ENCODE measurements around the gene PPIP5K1. TPM values are rescaled to one million over a fixed set of nuclear protein-coding genes. Genes with fewer than 3 reads are reported as not detected.
"Not testable (repeated sequence)": the region's sequence is repeated elsewhere in the genome, so short reads cannot be mapped to it uniquely, and the experiment has no call there.

Gene PPIP5K1
- total RNA-seq: 99.2 TPM

DNA sequence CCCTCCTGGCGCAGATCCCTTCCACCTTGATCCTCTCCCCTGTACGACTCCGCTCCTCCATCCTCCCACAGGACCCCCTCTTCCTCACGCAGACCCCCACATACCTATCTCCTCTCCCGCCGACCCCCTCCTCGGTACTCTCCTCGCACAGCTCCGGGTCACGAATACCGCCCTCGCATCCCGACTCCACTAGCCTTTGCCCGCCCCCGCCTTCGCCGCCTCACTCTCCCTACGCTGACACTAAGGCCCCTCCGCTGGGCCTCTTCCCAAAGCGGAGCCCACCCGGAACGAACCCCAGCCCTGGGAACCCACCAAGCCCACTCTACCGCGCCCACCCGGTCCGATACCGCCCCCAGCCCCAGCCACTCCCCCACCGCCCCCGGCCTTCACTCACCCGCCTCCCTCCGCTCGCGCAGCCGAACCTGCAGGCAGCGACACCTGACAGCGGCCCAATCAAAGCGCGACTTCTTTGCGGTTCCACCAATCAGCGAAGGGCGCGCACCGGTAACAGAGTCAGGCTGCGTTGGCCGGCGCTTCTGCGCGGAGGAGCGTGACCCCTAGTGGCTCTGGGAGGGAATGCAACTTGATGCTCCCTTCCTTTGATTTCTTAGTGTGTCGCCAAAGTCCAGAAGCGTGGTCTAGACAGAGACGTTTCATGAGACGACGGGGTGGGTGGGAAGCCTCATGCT is at the start of gene PPIP5K1:
PPIP5K1 (minus strand) TSS at position 431 of the 689 bp plus-strand sequence. CDS start 5,704 bp downstream, outside the sequence.
- H3K27me3 ChIP-seq; H3K4me1 ChIP-seq; H3K27ac ChIP-seq; intact Hi-C loops (cut with DNase I); H3K9me3 ChIP-seq; H3K36me3 ChIP-seq; H3K4me3 ChIP-seq; DNase-seq (ENCODE audit: low spot score in 2 of 2): not testable (repeated sequence)

DNA sequence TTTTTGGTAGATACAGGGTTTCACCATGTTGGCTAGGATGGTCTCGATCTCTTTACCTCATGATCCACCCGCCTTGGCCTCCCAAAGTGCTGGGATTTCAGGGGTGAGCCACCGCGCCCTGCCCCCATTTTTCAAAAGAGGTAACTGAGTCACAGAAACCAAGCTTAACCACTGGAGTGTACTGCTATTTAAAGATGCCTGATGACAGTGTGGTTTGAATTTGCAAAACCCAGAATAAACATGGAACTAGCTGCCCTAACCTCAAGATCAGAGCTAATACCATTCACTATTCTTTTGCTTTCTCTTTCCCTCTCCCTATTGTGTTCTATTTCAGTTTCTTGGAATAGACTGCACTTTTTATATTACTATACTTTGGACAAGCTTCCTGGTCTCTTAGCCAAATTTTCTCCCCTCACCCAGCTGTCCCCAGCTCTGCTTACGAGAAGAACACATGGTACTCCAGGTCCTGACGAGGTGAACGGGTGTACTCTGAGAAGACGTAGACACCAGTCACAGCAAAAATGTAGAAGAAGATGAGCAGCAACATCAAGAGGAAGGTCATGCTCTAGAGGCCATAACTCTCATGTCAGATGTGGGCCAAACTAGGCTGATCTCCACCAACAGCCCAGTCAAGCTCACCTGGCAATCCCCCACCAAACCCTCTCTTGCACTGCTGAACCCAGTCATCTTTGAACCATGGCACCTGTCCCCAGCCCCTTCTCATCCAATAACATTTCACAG is 48.6 kb upstream of the PPIP5K1 start:
- H3K9me3 ChIP-seq; H3K4me3 ChIP-seq; intact Hi-C loops (cut with DNase I); DNase-seq (ENCODE audit: low spot score in 2 of 2); H3K27me3 ChIP-seq; H3K36me3 ChIP-seq; H3K4me1 ChIP-seq; H3K27ac ChIP-seq: not testable (repeated sequence)

DNA sequence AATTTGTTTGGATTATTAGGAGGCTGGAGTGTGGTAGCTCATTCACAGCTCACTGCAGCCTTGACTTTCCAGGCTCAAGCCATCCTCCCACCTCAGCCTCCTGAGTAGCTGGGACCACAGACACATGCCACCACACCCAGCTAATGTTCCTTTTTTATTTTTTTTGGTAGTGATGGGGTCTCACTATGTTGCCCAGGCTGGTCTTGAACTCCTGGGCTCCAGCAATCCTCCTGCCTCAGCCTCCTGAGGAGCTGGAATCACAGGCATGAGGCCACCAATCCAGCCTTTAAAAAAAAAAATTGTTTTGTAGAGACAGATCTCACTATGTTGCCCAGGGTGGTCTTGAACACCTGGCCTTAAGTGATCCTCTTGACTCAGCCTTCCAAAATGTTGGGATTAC is 36.9 kb upstream of the PPIP5K1 start:
- intact Hi-C loops (cut with DNase I): not testable (repeated sequence)

DNA sequence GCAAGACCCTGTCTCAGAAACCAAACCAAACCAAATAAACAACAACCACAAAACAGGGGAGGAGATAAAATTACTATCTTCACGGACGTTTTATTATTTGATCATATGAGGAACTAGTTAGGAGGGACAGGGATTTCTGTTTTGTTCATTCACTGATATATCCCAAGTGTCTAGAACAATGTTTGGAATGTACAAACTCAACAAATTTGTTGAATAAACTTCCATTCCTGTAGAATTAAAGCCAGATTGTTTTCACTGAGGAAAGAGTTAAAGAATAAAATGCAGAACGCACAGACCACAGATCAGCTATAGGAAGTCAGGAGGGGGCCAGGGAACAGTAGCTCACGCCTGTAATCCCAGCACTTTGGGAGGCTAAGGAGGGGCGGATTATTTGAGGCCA is 35.1 kb upstream of the PPIP5K1 start:
- TF ChIP-seq, protein P1, sequence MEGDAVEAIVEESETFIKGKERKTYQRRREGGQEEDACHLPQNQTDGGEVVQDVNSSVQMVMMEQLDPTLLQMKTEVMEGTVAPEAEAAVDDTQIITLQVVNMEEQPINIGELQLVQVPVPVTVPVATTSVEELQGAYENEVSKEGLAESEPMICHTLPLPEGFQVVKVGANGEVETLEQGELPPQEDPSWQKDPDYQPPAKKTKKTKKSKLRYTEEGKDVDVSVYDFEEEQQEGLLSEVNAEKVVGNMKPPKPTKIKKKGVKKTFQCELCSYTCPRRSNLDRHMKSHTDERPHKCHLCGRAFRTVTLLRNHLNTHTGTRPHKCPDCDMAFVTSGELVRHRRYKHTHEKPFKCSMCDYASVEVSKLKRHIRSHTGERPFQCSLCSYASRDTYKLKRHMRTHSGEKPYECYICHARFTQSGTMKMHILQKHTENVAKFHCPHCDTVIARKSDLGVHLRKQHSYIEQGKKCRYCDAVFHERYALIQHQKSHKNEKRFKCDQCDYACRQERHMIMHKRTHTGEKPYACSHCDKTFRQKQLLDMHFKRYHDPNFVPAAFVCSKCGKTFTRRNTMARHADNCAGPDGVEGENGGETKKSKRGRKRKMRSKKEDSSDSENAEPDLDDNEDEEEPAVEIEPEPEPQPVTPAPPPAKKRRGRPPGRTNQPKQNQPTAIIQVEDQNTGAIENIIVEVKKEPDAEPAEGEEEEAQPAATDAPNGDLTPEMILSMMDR (IDR thresholded peaks at IDR 0.05): no peak
- no peaks in the 10 kb centered on the region for H3K27me3 ChIP-seq
- DNase-seq (ENCODE audit: low spot score in 2 of 2): no peak
- H3K4me3 ChIP-seq: no peak overlapping the region
- H3K27ac ChIP-seq: no peak overlapping the region
- H3K4me1 ChIP-seq: no peaks in the 10 kb centered on the region
- no peaks in the 10 kb centered on the region for H3K9me3 ChIP-seq
- intact Hi-C loops (cut with DNase I): no loop called here
- no peaks in the 10 kb centered on the region for H3K36me3 ChIP-seq

More for the DNA sequence above, 36.9 kb upstream of the PPIP5K1 start:
- H3K27me3 ChIP-seq; DNase-seq (ENCODE audit: low spot score in 2 of 2); H3K27ac ChIP-seq; H3K9me3 ChIP-seq; H3K4me3 ChIP-seq; H3K36me3 ChIP-seq; H3K4me1 ChIP-seq: not testable (repeated sequence)

DNA sequence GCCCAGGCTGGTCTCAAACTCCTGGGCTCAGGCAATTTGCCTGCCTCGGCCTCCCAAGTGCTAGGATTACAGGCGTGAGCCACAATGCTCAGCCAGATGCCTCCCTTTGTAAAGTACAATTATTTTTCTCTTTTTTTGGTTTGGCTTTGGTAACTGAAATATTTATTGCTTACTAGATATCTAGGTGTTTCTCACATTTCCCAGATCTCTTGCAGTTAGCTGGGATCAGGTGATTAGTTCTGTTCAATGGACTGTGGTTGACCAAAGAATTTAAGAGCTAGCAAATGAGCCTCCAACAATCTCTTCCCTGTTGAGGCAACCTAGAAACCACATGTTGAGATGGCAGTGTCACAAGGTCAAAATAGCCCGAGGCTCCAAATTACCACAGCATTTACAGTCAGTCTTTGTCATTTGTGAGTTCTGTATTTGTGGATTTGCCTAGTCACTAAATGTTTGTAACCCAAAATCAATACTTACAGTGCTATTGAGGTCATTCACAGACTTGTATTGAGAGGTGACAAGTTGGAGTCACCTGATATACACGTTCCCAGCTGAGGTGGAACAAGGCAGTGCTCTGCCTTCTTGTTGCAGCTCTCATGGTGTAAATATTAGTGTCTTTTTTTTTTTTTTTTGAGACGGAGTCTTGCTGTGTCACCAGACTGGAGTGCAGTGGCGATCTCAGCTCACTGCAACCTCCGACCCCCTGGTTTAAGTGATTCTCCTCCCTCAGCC is 32.2 kb upstream of the PPIP5K1 start:
- not testable (repeated sequence) for H3K4me3 ChIP-seq

DNA sequence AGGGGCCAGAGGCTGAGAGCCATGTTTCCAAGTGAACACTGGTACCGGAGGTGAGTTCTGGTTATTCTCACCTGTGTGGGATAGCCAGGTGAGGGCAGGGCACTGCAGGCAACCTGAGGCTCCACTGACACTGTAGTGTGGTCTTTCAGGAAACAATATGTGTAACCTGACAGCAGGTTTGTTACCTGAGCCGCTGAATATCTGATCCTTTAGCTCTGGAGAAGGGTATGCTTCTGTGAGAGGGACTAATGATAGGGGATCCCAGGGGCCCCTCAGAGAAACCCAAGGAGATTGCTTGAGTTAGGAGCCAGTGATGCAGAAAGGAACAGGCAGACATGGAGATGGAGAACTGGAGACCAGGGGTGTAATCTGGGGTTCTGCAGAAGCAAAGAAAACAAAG is 28.7 kb upstream of the PPIP5K1 start, which contains the start of gene STRC:
STRC (minus strand) TSS at position 101 of the 400 bp plus-strand sequence; CDS start at position 23, 78 bp downstream.
- intact Hi-C loops (cut with DNase I); H3K27ac ChIP-seq; H3K27me3 ChIP-seq; DNase-seq (ENCODE audit: low spot score in 2 of 2); H3K4me1 ChIP-seq; H3K36me3 ChIP-seq; H3K9me3 ChIP-seq; H3K4me3 ChIP-seq: not testable (repeated sequence)

More for the DNA sequence above, 32.2 kb upstream of the PPIP5K1 start:
- H3K27ac ChIP-seq; H3K9me3 ChIP-seq; H3K36me3 ChIP-seq; H3K27me3 ChIP-seq; DNase-seq (ENCODE audit: low spot score in 2 of 2); H3K4me1 ChIP-seq; intact Hi-C loops (cut with DNase I): not testable (repeated sequence)

DNA sequence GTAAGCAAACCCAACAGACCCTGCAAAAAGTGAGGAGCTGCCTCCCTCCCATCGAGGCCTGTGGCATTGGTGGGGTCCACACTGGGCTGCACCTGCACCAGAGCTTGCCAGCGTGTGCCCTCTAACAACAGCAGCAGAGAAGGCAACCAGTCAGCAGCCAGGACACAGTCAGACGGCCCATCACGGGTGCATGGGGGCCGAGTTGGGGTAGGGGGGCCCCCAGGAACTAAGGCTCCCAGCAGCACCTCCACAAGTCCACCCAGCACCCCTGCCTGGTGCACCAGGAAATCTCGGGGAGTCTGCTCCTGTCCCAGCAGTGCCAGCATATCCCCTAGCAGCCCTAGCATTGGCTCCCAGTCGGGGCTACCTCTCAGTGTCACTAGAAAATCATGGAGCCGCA is 27.7 kb upstream of the PPIP5K1 start:
- intact Hi-C loops (cut with DNase I); H3K27ac ChIP-seq; H3K36me3 ChIP-seq; DNase-seq (ENCODE audit: low spot score in 2 of 2); H3K27me3 ChIP-seq; H3K9me3 ChIP-seq; H3K4me1 ChIP-seq; H3K4me3 ChIP-seq: not testable (repeated sequence)

DNA sequence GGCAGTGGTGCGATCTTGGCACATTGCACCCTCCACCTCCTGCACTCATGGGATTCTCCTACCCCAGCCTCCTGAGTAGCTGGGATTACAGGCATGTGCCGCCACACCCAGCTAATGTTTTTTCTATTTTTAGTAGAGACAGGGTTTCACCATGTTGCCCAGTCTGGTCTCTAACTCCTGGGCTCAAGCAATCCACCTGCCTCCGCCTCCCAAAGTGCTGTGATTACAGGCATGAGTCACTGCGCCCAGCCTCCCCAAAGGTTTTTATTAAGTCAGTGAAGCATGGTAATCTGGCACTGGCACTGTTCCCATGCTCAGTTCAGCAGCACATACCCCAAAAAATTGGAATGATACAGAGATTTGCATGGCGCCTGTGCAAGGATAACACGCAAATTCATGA is 12.2 kb upstream of the PPIP5K1 start:
- H3K27ac ChIP-seq; H3K4me1 ChIP-seq; H3K9me3 ChIP-seq; H3K4me3 ChIP-seq; H3K36me3 ChIP-seq; H3K27me3 ChIP-seq; intact Hi-C loops (cut with DNase I); DNase-seq (ENCODE audit: low spot score in 2 of 2): not testable (repeated sequence)

DNA sequence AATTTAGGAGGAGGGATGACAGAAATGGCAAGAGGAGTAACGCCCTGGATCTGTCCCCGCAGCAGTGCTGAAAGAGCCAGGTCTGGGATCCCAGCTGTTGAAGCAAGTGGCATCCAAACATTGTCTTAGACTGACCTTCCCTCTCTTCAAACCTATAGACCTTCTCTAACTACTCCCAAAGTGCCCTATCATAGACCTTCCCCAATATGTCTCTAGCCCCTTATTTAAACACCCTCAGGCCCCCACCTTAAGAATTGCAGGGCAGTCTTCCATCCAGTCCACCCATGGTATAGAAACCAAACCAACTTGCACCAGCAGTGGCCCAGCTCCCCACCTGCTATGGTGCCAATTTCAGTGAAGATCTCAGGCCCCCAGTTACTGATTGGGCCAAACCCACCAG is 10.2 kb upstream of the PPIP5K1 start:
- H3K9me3 ChIP-seq; H3K27ac ChIP-seq; H3K4me3 ChIP-seq; H3K36me3 ChIP-seq; H3K4me1 ChIP-seq; H3K27me3 ChIP-seq; intact Hi-C loops (cut with DNase I); DNase-seq (ENCODE audit: low spot score in 2 of 2): not testable (repeated sequence)

DNA sequence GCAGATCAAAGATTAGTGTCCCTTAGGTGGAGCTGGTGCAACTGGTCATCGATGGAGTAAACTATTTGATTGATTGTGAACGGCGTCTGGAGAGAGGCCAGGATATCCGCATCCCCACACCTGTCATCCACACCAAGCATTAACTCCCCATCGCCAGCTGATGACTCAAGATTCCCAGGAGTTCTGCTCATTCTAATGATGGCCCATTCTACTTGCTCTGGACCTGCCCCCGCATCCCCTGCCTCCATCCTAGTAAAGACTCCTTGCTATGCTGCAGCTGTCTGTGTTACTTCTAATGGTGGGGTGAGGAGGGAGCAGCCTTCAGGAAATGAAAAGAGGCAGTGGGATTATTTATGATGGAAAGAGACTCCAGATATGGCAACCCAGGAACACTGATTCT is 9.1 kb upstream of the PPIP5K1 start:
- intact Hi-C loops (cut with DNase I); DNase-seq (ENCODE audit: low spot score in 2 of 2); H3K36me3 ChIP-seq; H3K27me3 ChIP-seq; H3K4me3 ChIP-seq; H3K9me3 ChIP-seq; H3K27ac ChIP-seq; H3K4me1 ChIP-seq: not testable (repeated sequence)

DNA sequence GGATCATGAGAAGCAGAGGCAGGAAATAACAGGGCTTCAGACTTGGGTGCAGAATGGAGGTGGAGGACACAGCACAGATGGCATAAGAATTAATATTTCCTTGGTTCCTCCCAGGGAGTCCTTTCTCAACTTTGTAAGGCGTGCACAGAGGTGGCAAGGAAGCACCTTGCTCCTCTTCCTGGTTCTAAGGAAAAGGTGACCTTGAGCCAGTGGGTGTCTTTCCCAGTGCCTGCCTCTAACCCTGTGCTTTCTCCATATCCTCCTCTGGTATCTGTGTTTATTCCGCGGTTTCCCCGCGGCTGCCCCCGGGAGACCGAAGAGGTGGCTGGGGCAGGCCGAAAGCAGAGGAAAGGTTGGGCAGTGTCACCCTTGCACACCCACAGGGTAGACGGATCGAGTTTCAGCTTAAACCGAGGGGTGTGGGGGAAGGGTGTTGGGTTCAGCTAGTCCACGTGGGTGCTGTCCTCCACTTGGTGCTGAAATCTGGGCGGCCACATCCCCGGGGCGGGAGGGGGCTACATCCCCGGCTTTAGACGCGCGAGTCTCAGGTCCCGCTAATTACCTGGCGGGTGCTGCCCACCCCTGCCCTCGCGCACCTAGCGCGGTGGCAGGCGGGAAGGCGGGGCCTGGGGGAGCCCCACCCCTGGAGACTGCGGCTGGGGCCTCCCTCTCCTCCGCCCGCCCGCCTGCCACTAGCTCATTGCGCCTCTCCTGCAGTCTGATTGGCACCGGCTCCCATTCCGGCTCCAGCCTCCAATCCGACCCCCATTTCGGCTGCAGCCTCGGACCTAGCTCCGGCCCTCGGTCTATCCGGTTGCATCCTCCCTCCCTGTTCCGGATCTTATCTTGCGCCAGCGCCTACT is 3.6 kb upstream of the PPIP5K1 start, which contains the start of gene CKMT1B:
CKMT1B (plus strand) TSS at position 700 of the 863 bp plus-strand sequence. CDS start 192 bp downstream, outside the sequence.
- H3K27ac ChIP-seq; H3K36me3 ChIP-seq; DNase-seq (ENCODE audit: low spot score in 2 of 2); H3K4me1 ChIP-seq; H3K4me3 ChIP-seq; H3K9me3 ChIP-seq; intact Hi-C loops (cut with DNase I); H3K27me3 ChIP-seq: not testable (repeated sequence)

DNA sequence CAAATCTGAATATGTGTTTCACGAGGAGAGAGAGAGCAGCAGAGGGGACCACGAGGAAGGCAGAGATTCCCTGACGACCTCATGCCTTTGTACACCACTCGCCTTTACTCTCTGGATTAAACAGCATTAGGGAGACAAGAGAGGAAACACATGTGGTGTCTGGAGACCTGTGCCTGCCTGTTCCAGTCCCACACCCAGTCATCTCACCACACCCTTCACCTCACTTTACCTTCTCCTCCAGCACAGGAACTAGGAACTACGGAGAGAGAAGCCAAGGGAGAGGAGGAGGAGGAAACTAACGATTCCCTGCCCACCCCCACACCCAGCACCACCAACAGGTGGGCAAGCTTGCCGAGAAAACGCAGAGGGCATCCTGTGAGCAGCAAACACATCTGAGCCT is 2.8 kb upstream of the PPIP5K1 start:
- DNase-seq (ENCODE audit: low spot score in 2 of 2); intact Hi-C loops (cut with DNase I); H3K4me3 ChIP-seq: not testable (repeated sequence)

More for the DNA sequence above, 2.8 kb upstream of the PPIP5K1 start:
- not testable (repeated sequence) for H3K27me3 ChIP-seq, H3K27ac ChIP-seq, H3K9me3 ChIP-seq, H3K36me3 ChIP-seq, H3K4me1 ChIP-seq

Data from ascending aorta (tissue), 2 donors.